Activated CD4-positive, CD25-positive, alpha-beta regulatory T cell treated with anti-CD3 and anti-CD28 coated beads, Interleukin-2, amount 50 U/mL, for 24 hours (primary cell): ENCODE data around the gene SPA17.
A peak's percentile ranks its signal among the peaks of the same experiment; 100 is the strongest.

Experiments used
- ATAC-seq, 2 donors: fragments of 150-1000 bp; cut with Tn5 transposase; one replicate each; pipeline ENCODE4 v1.10.0; 2021; ENCODE audit warnings: mild to moderate bottlenecking in 1 of 2, moderate library complexity in 1 of 2

The SPA17 gene

DNA sequence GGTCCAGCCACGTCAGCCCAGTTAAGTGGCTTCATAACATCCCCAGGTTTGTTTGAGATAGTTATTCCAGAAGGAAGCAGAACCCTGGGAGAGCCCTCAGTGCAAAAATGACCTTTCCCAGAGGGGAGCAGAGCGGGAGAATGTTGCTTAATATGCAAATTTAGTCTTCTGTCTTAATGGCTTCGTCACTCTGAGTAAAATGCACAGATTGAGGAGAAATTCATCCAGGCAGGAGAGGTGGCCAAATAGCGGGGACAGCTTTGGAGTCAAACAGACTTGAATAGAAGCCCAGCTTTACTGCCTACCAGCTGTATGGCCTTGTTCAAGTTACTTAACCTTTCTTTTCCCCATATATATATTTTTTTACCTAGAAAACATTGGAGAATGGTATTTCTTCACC, 53.8 kb downstream of the SPA17 start:
- no peak for ATAC-seq

DNA sequence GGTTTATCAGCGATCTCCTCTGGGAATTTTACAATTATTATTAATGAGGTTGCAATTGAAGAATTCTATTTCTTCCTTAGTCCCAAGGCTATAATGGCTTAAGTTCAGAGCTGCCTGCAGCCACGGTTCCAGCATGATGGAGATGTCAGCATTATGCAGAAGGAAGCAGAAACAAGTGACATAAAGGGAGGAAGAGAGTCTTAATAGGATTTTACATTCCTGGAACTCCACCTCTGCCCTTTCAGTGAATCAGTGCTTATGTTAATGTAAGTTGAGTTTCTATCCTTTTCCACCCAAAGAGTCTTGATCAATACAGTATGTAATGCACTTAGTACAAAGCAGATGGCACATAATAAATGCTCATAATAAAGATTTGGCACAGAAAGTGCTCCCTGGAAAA, 54.4 kb downstream of the SPA17 start:
- ATAC-seq, result no peak

DNA sequence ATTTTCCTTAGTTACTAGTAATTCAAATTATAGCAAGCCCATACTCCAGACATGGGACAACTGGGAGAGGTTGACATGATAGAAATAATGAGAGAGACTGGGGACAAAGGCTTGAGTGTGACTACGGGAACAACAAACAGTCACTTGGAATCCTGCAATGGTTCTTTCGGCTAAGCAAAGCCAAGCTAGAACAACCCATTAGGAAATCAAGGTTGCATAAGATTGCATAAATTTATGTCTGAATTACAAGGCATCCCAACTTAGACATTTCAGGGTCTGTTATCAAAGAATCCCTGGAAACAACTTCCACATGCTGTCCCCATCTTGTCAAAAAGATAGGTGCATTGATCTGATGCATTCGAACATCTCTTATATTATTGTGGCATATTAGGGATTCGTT, 55.9 kb downstream of the SPA17 start:
- no peak for ATAC-seq

DNA sequence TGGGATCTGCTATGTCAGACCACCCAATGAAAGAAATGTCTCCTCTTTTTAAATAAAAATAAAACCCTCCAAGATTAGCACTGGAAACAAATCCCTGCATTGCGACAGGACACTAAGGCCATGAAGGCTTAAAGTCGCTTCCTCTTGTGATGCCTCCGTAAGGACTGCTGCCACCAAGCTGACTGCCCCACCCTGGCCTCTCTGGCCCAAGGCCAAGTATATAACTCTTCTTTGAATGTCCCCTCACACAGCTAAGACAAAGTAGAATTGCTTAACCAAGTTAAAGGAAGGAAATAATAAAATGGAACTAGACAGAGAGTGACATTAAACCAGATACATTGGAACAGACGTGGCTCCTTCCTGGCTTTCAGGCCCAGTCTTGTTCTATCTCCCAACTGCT, 58.5 kb downstream of the SPA17 start:
- ATAC-seq, result no peak

DNA sequence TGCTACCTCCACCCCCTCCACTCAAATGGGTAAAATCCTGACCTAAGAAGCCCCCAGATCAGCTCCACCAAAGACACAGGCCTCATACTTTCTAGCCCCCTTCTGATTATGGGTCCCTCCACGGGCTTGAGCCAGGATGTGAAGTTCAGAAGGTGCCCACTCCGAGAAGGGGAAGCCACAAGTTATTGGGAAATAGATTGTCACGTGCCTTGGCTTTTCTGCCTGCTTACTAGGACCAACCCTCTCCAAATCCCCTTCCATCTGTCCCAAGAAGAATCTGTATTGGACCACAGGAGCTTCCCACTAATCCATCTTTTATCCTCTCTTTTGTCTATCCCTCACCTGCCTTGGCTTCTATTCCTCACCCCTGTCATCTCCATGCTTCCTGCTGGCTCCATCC, 63.0 kb downstream of the SPA17 start:
- no peak for ATAC-seq

DNA sequence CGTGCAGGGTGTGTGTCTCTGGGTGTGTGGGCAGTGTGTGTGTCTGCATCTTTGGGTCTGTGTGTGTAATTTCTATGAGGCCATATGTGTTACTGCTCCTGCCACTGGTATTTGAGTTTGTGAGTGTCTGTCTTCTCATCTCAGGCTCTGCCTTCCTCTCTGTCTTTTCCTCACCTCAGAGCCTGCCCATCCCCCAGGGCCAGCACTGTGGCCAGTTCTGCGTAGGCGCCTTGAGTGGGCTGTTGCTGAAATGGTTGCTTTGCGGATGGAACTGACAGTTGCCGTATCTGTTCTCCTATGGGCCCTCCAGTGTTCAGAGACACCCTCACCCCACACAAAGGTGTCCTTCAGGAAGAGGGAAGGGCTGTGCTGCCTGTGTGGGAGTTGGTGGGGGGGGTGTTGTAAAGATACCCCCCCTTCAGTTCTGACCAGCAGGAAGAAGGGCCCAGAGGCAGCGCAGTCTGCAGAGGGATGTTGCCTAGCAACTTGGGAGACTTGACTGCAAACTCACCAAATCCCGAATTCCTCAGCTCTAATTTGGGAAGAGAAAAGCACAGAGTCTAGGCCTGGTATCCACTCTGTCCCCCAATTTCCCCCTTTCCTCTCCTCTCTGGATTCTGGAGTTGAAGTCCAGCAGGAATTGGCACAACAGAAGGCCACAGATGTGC, 64.1 kb downstream of the SPA17 start:
- ATAC-seq, result no peak

DNA sequence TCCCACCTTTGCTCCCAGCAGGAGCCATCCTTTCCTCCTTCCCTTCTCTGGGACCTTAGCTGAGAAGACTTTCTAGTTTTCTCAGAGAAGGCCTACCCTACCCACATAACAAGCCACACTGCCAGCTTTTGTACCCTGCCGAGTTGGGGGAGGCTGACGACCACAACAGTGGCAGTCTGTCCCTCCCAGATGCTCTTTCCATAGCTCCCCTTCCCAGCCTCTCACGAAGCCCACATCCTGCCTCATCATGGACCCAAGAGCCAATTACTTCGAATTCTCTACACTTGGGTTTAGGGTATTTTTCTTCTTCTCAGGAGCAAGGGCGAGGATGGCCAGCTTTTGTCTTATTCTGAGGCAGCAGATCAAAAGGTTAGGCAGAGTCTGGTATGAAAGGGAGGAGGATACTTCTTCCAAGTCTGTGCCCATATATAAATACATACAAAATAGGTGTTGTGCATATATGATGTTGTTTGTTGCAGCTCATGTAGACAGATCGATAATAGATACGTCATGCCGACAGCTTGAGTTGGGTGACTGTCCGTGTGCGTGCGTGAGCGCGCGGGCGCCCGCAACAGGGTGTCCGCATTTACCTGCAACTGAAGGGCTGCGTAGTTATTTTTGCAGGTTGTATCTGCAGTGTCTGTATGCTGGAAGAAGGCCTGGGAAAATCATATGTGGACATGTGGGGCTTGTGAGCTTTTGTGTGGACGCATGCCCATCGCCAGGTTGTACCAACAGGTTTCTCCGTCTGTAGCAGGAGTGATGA, 65.2 kb downstream of the SPA17 start:
- no peak for ATAC-seq

DNA sequence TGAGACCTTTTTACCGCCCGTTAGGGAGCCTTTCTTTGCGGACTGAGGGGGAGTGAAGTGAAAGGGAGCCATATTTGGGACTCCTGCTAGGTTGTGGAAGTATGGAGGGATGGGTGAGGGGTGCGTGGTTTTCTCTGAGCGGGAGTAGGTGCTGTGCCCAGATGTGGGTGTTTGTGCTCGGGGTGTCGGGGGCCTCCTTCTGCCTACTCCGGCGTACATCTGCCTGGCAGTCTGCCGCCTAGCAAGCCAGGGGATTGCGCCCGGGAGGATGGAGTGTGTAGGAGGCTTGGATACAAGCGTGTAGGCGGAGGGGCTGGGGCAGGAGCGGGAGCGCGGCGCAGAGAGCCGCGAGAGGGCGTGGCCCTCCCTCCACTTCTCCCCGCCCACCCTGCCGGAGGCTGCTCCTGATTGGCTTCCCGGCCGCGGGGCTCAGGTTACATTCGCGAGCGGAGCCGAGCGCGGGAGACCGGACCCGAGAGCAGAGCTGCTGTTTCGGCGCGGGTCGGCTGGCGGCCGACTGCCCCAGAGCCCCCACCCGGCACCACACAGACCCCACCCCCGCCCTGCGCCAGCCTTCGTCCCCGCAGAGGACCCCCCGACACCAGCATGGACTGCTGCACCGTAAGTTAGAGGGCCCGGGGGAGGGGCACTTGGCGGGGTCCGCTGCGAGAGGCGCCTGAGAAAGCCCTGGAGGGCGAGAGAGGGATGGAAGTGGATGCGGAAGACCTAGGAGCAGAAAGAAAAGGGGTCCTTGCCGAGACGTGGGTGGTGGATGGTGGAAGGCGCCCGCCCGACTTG, 66.0 kb downstream of the SPA17 start, which contains the start of gene NRGN:
NRGN (plus strand) TSS at position 464 of the 798 bp plus-strand sequence; CDS start at position 607, 143 bp downstream.
- ATAC-seq, result peak; percentile 93 to 96

DNA sequence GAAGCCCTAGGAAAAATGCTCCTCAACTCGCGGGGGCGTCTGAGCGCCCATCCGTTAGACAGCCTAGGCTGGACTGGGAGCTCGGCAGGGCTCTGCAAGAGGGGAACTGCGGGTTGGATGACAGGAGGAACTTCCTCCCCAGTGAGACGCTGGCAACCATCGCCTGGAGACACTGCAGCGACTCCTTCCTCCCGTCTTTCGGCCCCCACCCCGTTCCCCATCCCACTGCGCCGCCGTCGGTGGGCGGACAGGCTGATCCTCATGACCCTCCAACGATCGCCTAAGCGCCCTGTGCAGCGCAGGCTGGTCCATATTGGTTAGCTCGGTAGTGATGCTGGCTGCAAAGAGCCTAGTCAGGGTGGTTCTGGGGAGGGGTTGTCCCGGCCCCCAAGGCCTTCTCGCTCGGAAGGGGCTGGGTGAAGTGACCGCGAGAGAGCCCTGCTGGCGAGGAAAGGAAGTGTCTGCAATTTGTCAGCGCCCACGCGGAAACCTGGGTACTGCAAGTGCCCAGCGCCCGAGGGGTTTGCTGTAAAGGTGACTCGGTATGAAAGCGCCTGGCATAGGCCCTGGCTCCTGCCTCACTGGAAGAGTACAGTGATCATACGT, 66.7 kb downstream of the SPA17 start:
- peak; percentile 30 to 52 for ATAC-seq

DNA sequence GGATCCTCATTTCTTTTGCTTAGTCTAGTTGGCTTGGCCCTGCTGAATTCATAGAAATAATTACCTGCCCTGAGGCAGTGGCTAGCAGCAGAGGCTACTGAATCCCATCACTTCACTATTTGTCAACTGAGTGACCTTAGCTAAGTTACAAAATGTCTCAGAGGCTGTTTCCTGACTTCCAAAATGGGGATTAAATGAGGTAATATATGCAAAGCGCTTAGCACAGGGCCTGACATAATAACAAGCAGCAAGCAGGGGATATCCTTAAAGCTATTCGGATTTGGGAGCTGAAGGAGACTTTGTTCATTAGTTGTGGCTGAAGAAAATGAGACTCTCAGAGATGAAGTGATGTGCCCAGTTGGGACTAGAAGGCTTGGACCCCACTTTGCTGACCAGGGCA, 68.9 kb downstream of the SPA17 start:
- no peak for ATAC-seq

DNA sequence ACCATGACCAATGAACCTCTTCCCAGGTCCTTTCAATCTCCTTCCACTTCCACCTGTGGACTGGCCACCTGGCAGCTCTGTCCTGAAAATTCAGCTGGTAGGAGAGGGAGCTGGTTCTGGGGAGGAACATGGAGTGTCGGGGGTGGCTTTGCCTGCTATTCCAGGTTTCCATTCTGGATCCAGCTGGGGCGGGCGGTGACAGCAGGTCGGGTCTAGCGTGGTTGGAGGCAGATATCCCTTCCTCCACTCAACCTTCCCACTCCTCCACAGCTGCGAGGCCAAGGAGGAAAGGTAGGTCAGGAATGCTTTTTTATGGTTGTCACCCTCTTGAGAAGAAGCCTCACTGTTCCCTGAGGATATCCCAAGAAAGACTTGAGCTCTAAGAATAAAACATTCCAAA, 69.3 kb downstream of the SPA17 start:
- ATAC-seq, result no peak

DNA sequence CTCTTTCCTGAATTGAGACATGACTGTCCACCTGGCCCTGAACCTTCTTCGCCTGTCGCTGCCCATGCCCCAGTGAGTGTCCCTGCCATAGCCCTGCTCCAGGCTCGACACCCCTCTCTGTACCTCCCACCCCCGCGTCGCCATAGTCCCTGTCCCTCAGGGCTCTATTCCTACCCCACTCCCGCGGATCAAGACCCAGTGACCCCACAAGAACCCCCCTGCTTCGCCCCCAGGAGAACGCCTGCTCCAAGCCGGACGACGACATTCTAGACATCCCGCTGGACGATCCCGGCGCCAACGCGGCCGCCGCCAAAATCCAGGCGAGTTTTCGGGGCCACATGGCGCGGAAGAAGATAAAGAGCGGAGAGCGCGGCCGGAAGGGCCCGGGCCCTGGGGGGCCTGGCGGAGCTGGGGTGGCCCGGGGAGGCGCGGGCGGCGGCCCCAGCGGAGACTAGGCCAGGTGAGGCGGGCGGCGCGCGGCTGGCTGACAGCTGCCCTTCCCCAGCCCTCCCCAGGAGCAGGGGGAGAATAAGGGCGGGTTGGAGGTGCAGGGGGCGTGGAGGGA, 71.6 kb downstream of the SPA17 start:
- no peak for ATAC-seq

DNA sequence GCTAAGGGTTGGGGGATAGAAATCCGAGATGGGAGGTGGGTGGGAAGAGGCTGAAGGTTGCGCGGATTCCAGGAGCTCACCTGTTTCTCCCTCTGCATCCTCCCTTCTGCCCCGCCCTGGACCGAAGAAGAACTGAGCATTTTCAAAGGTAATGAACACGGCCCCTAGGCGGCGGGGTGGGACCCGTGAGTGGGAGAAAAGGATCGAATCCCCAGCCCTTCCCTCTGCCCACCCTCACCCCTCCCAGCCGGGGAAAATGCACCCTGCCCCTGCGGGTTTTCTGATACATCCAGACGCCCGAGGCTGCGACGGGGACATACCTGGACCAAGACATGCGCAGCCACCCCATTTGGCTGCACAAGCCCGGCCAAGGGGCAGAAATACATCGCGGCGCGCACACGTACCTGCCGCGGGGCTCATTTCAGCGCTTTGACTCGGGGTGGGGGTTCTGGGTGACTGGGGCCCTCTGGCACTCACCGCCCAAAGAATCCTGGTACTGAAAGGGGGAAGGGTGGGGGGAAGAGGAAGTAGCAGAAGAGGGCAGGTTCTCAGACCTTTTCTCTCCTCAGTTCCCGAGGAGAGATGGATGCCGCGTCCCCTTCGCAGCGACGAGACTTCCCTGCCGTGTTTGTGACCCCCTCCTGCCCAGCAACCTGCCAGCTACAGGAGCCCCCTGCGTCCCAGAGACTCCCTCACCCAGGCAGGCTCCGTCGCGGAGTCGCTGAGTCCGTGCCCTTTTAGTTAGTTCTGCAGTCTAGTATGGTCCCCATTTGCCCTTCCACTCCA, 72.3 kb downstream of the SPA17 start:
- peak; percentile 6 to 30 for ATAC-seq

DNA sequence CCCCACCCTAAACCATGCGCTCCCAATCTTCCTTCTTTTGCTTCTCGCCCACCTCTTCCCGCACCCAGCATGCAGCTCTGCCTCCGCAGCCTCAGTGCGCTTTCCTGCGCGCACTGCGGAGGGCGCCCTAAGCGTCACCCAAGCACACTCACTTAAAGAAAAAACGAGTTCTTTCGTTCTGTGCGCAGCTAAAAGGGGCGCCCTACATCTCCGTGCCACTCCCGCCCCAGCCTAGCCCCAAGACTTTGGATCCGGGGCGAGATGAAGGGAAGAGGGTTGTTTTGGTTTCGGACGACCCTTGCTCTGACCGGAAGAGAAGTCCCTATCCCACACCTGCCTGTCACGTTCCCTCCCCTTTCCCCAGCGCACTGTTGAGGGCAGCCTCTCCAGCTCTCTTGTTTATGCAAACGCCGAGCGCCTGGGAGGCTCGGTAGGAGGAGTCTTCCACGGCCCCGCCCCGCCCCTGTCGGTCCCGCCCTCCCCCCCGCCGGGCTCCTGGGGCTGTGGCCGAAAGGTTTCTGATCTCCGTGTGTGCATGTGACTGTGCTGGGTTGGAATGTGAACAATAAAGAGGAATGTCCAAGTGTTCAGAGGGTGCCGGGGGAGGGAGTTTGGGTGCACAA, 73.0 kb downstream of the SPA17 start:
- ATAC-seq, result peak; percentile 86
